Measurements from ENCODE around the gene AP1G1.
"Not testable (repeated sequence)": the region's sequence is repeated elsewhere in the genome, so short reads cannot be mapped to it uniquely, and the experiment has no call there.

AP1G1 gene

DNA sequence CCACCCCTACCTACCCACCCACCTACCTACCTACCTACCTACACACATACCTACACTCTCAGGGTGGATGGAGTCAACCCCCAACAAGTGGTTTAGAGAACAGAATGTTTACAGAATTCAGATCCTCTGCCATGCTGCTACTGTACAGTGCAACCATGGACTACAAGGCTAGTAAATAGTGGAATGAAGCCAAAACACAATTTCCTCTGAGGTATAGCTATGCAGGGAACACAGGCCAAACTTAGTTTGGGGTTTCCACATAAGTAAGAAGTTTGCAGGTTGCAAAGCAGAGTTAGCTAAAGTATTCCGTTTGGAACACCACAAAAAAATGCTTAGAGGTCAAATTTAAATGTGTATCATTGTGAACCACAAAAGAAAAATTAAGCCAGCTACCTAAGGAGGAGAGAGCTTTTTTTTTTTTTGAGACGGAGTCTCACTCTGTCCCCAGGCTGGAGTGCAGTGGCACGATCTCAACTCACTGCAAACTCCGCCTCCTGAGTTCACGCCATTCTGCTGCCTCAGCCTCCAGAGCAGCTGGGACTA is 2.7 kb upstream of the AP1G1 start:
- DNase-seq (ENCODE audit: low spot score) (no peak), ATAC-seq (ENCODE audit: low read depth) (no peak)
- Histone ChIP-seq H3K36me3 (ENCODE audit: low read depth) (peaks cover 16% of the 10 kb centered on the region), H3K4me3 (ENCODE audit: severe bottlenecking) (no peak overlapping the region), H3K4me1 (ENCODE audit: insufficient read depth, poor library complexity, severe bottlenecking) (peaks cover 12% of the 10 kb centered on the region), H3K27me3 (ENCODE audit: insufficient read depth, poor library complexity, severe bottlenecking) (no peaks in the 10 kb centered on the region), H3K9me3 (ENCODE audit: severe bottlenecking) (no peaks in the 10 kb centered on the region), H3K27ac (ENCODE audit: poor library complexity, severe bottlenecking) (no peak overlapping the region)
- TF ChIP-seq, protein P1, sequence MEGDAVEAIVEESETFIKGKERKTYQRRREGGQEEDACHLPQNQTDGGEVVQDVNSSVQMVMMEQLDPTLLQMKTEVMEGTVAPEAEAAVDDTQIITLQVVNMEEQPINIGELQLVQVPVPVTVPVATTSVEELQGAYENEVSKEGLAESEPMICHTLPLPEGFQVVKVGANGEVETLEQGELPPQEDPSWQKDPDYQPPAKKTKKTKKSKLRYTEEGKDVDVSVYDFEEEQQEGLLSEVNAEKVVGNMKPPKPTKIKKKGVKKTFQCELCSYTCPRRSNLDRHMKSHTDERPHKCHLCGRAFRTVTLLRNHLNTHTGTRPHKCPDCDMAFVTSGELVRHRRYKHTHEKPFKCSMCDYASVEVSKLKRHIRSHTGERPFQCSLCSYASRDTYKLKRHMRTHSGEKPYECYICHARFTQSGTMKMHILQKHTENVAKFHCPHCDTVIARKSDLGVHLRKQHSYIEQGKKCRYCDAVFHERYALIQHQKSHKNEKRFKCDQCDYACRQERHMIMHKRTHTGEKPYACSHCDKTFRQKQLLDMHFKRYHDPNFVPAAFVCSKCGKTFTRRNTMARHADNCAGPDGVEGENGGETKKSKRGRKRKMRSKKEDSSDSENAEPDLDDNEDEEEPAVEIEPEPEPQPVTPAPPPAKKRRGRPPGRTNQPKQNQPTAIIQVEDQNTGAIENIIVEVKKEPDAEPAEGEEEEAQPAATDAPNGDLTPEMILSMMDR (IDR thresholded peaks at IDR 0.05; ENCODE audit: poor library complexity, severe bottlenecking) = no peak

DNA sequence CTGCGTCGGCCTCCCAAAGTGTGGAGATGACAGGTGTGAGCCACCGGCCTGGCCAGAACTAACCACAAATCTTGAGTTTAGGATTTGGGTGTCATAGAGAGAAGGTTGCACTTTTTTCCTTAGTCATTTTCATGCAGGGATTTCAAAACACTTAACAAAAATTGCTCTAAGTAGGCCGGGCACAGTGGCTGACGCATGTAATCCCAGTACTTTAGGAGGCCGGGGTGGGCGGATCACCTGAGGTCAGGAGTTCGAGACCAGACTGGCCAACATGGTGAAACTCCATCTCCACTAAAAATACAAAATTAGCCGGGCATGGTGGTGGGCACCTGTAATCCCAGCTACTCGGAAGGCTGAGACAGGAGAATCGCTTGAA is 1.5 kb upstream of the AP1G1 start:
- not testable (repeated sequence) for H3K9me3 ChIP-seq (ENCODE audit: severe bottlenecking); ATAC-seq (ENCODE audit: low read depth); H3K27ac ChIP-seq (ENCODE audit: poor library complexity, severe bottlenecking); DNase-seq (ENCODE audit: low spot score); H3K27me3 ChIP-seq (ENCODE audit: insufficient read depth, poor library complexity, severe bottlenecking); H3K4me3 ChIP-seq (ENCODE audit: severe bottlenecking)
- Histone ChIP-seq H3K4me1 (ENCODE audit: insufficient read depth, poor library complexity, severe bottlenecking) (peaks cover 13% of the 10 kb centered on the region), H3K36me3 (ENCODE audit: low read depth) (peaks cover 28% of the 10 kb centered on the region)

- Histone ChIP-seq H3K36me3 (ENCODE audit: low read depth) (peaks cover 45% of the 10 kb centered on the region), H3K4me3 (ENCODE audit: severe bottlenecking) (peak overlapping the region; percentile 92), H3K4me1 (ENCODE audit: insufficient read depth, poor library complexity, severe bottlenecking) (peaks cover 13% of the 10 kb centered on the region), H3K9me3 (ENCODE audit: severe bottlenecking) (no peaks in the 10 kb centered on the region), H3K27ac (ENCODE audit: poor library complexity, severe bottlenecking) (peak overlapping the region; percentile 75), H3K27me3 (ENCODE audit: insufficient read depth, poor library complexity, severe bottlenecking) (no peaks in the 10 kb centered on the region)
- ATAC-seq (ENCODE audit: low read depth) (peak; percentile 23), DNase-seq (ENCODE audit: low spot score) (no peak)
- TF ChIP-seq, protein P1 (IDR thresholded peaks at IDR 0.05; ENCODE audit: poor library complexity, severe bottlenecking) = no peak
These were observed 585 bp downstream of the AP1G1 start for GRCh38 chr16:71807905-71808592.

DNA sequence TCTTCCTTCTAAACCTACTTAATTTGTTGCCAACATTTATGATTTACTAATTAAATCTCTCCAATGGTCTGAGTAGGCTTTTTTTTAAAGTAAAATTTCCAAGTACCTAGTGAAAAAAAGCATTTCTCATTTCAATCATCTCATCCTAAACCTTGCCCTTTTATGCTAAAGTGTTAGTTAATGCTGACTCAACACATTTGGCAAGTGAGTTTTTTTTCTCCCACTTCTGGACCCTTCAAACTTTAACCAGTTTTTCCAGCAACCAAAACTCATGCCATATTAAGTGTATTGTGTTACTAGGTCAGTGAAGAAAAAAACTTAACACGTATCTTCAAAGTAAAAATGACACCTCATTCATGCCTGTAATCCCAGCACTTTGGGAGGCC is 5.3 kb downstream of the AP1G1 start:
- no peak for ATAC-seq (ENCODE audit: low read depth)
- TF ChIP-seq, protein P1 (IDR thresholded peaks at IDR 0.05; ENCODE audit: poor library complexity, severe bottlenecking) = no peak
- Histone ChIP-seq H3K4me3 (ENCODE audit: severe bottlenecking) (no peak overlapping the region), H3K27ac (ENCODE audit: poor library complexity, severe bottlenecking) (no peak overlapping the region), H3K27me3 (ENCODE audit: insufficient read depth, poor library complexity, severe bottlenecking) (no peaks in the 10 kb centered on the region), H3K36me3 (ENCODE audit: low read depth) (peaks cover 77% of the 10 kb centered on the region), H3K4me1 (ENCODE audit: insufficient read depth, poor library complexity, severe bottlenecking) (peaks cover 13% of the 10 kb centered on the region), H3K9me3 (ENCODE audit: severe bottlenecking) (no peaks in the 10 kb centered on the region)
- no peak for DNase-seq (ENCODE audit: low spot score)

- no peak overlapping the region for H3K27ac ChIP-seq (ENCODE audit: poor library complexity, severe bottlenecking)
- no peak overlapping the region for H3K4me3 ChIP-seq (ENCODE audit: severe bottlenecking)
- ATAC-seq (ENCODE audit: low read depth) = no peak
- peaks cover 66% of the 10 kb centered on the region for H3K36me3 ChIP-seq (ENCODE audit: low read depth)
- H3K27me3 ChIP-seq (ENCODE audit: insufficient read depth, poor library complexity, severe bottlenecking) = no peaks in the 10 kb centered on the region
- peaks cover 3% of the 10 kb centered on the region for H3K4me1 ChIP-seq (ENCODE audit: insufficient read depth, poor library complexity, severe bottlenecking)
- TF ChIP-seq, protein P1 (IDR thresholded peaks at IDR 0.05; ENCODE audit: poor library complexity, severe bottlenecking) = no peak
- H3K9me3 ChIP-seq (ENCODE audit: severe bottlenecking) = no peaks in the 10 kb centered on the region
- no peak for DNase-seq (ENCODE audit: low spot score)
These were observed 12.0 kb downstream of the AP1G1 start for GRCh38 chr16:71796501-71797097.

Measured in RWPE2 (cell line).